Stimulated activated CD4-positive, alpha-beta T cell treated with anti-CD3 and anti-CD28 coated beads, Interleukin-1b, Interleukin-23, amount 100 ng/mL, for 1 hour (primary cell): ENCODE results near the gene SPATC1L.
"Not testable (repeated sequence)": the region's sequence is repeated elsewhere in the genome, so short reads cannot be mapped to it uniquely, and the experiment has no call there.

Source experiments
- DNase-seq, 2 donors: peaks; one replicate each; pipeline ENCODE4 v3.0.0-alpha.2; 2020; ENCODE audit warnings: low read depth in 2 of 2

The SPATC1L gene

DNA sequence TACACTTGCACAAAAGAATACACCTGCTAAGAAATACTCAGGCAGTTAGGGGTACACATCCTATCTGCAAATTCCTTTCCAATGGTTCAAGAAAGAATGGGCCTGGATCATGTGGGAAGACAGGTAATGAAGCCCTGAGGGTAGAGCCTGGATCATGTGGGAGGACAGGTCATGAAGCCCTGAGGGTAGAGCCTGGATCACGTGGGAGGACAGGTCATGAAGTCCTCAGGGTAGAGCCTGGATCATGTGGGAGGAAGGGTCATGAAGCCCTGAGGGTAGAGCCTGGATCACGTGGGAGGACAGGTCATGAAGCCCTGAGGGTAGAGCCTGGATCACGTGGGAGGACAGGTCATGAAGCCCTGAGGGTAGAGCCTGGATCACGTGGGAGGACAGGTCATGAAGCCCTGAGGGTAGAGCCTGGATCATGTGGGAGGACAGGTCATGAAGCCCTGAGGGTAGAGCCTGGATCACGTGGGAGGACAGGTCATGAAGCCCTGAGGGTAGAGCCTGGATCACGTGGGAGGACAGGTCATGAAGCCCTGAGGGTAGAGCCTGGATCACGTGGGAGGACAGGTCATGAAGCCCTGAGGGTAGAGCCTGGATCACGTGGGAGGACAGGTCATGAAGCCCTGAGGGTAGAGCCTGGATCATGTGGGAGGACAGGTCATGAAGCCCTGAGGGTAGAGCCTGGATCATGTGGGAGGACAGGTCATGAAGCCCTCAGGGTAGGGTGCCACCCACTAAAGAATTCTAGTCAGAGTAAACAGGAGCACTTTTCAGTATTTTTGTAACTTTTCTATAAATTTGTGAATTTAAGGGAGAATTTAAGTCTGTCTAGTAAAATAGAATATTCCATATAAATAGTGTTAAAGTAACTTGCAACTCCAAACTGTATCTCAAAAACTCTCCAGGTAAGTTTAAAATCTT is 16.9 kb upstream of the SPATC1L start:
- not testable (repeated sequence) for DNase-seq

DNA sequence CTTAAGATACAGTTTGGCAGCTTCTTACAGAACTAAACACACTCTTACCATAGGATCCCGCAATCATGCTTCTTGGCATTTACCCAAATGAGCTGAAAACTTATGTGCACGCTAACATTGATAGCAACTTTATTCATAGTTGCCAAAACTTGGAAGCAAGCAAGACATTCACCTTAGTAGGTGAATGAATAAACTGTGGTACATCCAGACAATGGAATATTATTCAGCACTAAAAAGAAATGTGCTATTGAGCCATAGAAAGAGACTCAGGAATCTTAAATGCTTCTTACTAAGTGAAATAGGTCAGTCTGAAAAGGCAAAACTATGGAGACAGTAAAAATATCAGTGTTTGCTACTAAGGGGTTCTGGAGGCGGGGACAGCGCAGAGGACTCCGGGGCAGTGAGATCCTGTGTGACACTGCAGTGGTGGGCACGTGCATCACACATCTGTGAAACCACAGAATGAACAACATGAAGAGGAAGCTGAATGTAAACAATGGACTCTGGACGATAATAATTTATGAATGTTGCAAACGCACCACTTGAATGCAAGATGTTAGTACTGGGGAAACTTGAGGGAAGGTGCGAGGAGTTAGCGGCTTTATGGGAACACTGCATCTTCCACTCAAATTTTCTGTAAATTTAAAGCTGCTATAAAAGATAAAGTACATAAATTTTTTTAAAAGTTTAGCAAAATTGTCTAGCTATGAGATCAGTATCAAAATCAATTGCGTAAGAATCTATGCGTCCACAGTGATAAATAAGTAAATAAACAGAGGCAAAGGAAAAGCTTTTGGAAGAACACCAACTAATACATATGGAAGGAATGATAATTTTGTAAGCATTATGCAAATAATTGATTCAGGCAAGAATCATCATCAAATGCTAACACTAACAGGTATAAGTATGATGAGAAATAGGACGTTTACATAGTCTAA is 15.4 kb upstream of the SPATC1L start:
- no peak for DNase-seq

DNA sequence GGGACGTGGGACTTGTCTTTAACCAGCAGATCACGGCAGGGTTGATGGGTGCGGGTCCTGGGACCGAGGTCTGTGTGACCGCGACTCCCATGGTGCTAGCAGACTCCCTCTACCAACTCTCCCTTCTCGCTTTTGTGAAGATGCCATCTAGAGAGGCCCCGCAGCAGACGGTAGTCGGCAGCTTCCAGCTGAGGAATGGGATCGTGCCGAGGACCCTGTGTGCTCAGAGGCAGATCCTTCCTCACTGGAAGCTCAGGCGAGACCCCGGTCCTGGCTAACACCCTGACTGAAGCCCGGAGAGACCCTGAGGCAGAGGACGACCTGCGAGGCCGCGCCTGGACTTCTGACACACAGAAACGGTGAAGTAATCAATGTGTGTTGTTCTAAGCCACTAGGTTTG is 12.5 kb upstream of the SPATC1L start:
- no peak for DNase-seq

DNA sequence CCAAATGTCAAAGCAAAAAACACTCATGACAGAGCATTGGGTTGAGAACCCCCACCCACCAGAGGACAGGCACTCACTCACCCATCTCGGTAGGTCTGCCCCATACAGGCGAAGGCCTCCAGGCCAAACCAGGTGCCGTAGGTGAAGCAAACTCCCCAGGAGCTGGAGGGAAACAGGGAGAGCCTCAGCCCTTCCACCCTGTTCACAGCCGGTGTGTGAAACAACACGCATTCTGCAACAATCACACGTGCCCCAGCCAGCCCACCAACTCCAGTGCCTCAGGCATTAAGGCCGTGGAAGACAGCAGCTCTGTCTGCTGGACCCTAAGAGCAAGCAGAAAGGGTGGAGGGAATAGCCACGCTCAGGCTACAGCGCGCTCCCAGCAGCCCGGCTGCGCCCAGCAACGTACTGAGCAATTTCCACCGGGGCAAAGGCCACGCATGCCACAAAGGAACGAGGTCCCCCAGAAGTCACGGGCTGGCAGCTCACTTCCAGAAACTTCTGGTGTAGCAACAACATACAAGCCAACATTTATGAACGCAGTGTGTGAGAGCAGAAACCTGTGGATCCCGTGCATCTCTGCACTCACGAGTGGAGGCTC is 11.4 kb upstream of the SPATC1L start:
- no peak for DNase-seq

DNA sequence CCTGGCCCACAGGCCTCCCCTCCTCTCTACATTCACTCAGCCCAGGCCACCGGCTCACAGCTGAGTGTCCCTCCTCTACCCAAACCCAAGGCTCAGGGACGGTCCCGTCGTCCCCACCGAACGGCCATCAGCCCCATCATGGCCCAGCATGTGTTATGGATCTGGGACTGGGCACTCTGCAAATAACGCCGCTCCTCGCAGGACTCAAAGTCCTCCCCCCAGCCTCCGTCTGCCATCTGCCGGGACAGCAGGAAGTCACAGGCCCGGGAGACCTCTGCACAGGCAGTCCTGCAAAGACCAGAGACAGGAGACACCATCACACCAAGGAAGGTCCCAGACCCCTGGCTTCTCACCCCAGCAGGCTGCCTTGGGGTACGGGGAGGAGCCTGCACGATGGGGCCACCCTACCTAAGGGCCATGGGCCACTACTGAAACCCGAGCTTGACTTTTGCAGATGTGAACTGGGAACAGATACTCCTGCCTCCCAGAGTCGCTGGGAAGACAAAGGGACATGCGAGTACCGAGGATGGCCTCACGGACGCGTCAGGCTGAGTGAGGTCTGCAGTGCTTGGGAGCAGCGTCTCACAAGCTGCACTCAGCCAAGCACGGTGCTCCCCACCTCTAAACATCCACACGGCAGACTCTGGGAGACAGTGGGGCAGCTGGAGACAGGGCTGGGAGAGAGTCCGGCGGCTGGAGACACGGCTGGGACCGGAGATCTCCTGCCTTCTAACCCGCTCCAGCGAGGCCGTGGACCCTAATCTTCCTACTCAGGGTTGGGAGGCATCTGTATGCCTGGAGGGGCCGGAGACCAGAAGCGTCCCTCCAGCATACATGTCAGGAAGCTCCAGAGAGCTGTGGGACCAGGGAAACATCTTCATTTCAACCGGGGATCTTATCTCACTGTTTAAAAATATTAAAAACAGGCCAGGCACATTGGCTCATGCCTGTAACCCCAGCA is 10.4 kb upstream of the SPATC1L start:
- no peak for DNase-seq

DNA sequence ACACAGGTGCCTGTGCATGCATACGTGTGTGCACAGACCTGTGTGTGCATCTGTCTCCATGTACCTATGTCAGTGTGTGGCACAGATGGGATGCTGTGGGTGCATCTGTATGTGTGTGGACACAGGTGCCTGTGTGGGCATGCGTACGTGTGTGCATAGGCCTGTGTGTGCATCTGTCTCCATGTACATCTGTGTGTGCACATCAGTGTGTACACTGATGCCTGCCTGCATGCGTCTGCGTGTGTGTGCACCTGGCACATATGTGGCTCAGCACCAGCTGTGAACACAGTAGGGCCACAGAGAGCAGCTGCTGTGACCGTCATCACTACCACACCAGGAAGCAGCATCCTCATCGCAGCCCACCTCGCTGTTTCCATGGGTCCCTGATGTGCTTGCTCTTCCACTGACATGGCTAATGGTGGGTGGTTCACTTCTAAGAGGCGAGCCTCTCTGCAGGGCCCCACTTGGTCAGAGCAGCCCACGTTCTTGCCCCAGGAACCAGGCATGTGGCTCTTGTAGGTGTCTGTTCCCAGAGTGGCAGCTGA is 9.6 kb upstream of the SPATC1L start:
- no peak for DNase-seq

DNA sequence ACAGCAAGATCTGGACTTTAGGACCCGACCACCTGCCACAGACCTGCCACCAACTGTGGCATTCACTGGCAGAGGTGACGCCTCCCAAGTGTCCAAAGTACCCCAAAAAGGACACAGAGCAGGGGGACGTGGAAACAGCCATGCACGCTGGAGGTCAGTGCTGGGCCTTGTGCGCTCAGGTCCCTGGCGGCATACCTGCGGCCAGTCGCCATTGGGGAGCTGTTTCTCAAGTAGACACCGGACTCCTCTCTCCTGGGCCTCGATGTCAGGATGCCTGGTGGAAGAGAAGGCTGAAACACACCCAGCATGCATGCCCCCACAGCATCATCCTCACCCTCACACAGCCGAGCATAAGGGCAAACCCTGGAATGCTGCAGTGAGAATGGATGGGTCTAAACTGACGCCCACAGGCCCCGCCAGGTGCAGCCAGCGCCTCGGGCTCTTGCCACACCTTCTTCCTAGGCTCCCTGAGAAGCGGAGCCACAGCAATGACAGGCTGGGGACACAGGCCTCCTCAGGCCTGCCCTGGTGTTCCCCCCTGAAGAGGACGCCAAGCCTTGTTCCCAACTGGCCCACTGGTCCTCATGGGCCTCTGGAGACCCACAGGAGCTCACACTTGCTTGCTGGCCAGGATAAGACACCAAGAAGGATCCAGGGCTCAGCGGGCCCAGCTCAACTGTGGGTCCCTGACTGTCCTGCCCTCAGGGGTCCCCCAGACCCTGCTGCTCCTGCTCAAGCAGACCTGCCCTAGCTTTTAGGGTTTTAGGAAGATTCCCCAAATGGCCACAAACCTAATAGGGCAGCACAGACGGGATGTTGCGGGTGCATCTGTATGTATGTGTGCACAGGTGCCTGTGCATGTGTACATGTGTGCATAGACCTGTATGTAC is 7.7 kb upstream of the SPATC1L start:
- no peak for DNase-seq

DNA sequence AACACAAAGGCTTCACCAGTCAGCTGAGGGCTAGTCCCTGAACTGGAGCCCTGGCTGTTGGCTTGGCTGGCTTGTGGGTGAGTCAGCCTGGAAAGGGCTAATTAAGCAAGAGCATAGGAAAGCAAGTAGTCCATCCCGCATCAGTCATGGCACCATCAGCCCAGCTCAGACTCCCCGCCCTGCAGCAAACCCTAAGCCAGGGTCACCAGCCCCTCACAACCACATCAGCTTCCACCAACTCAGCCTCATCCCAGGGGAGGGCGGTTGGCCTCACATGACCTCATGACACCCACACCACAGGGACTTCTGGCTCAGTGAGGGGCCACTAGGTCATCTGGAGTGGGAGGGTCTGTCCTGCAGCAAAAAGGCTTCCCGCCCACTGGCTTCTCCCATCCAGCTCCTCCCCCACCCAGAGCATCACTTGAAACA is 7.0 kb upstream of the SPATC1L start:
- no peak for DNase-seq

DNA sequence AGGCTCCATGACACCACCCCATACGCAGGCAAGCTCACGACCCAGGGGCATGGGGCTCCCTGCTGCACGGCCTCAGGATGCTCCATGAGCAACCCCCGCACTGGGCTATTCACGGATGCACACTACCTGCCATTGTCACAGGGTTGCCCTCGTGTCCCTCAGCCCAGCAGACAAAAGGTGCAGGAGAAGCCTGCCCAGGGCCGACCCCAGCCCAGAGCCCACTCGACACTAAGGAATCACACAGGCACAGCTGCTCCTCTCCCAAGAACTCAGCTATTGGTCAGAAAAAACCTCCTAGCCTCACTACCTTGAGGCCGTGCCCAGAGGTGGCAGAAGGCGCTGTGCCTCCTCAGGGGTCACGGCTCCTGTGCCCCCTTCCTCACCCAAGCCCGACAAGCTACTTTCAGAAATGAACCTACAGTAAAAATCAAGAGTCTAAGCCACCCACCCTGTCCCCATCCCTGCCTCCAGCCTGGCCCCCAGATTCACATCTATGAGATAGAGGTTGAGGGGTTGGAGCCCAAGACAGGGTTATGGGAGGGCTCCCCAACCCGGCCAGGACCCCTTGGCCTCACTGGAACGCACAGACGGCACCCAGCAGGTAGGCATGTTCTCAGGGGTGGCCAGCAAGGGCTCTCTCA is 6.4 kb upstream of the SPATC1L start:
- DNase-seq, result no peak

DNA sequence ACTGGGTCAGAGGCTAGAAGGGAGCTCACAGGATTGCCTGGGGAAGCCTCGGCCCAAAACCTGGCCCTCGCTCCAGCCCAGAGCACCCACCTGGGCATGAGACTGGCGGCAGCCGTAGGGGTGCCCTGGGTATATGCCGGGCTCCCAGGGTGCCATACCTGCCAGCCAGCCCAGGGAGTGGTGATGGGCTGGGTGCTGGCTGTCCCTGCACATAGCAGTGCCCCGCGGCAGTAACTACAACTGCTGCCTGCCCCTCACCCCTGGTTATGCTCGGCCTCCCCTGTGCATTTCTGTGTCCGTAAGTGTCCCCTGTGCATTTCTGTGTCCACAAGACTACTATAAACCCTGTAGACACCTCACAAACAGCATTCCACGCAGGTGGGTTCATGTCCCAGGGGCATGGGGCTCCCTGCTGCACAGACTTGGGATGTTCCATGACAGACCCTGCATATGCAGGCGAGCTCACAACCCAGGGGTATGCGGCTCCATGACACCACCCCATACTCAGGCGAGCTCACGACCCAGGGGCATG is 5.8 kb upstream of the SPATC1L start:
- no peak for DNase-seq

DNA sequence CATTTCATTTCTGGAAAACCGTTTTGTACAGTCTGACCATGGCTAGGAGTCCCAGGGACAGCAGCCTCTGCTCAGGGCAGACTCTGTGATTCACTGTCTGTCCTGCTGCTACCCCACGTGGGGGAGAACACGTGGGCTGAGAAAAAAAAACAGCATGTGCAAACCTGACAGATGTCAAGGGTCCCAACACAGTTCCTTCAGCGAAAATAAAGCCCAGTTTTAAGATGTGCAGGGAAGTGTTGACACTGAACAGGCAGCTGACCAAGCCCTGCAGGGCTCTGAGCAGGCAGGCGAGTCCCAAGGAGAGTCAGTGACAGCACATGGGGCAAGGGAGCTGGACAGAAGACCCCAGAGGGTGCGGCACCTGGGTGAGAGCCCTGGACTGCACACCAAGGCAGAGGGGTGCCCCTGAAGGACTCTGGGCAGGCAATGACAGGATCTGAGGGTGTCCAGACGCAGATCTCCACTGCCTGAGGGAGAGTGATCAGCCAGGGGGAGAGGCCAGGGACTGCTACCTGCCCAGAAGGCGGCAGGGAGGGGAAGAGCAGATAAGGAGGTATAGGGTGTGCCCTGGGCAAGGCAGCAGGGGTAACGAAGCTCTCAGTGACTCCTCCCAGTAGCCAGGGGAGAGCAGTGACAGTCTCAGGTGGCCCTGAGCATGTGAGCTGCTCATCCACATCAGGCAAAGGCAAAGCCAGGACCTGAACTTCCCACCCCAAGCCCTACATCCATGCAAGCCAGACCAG is 5.1 kb upstream of the SPATC1L start:
- no peak for DNase-seq

DNA sequence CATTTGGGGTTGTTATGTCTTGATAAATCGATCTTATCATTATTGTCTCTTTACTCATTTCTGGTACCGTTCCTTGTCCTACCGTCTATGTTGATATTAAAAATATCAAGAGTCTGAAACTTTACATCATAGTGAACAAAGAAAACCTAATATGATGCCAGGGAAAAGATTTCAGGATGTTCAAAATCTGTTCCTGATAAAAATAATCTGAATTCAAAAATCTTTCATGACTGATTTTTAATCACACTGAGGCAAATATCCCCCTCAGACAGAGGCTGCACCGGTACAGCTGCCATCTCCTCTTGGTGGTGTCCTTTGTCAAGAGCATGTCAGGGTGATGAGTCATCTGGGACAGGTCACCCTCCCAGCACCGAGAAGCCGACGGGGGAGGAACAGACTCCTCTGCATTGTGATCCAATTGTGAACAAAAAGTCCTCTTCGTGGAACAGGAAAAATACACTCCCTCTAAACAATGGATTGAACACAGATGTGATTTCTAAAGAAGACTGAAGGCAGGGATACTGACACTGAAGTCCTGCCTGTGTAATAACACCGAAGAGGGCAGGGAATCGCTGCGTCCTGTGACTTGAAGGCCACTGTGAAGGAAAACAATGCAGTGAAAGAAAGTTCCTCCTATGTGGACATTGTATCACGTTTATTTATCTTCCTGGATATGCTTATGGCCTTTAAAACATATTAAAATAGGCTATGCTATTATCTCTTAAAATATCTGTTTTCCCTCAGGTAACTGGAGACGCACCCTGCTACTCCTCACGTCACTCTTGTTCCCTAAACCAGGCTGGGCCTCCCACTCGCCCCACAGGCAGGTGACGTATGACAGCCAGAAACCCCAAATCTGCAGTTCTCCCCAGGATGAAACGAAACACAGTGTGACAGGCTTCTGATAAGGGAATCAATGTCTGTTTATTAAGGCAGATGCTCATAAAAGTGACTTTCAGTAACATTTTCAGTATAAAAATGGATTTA is 4.3 kb upstream of the SPATC1L start:
- no peak for DNase-seq

DNA sequence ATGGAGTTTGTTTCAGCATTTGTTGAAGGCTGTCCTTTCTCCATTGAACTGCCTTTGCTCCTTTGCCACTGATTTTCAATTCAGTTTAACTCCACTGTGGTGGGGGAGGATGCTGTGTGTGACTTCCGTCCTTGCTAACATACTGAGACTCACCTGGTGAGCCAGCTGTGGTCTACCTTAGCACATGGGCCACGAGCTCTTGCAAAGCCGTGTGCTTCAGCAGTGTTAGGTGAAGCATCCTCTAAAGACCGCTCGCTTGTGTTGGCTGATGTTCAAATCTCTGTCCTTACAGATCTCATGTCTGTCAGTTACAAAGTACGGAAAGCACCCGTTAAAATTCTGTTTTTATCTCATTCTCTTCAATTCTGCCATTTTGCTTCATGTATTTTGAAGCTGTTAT is 3.6 kb upstream of the SPATC1L start:
- no peak for DNase-seq

DNA sequence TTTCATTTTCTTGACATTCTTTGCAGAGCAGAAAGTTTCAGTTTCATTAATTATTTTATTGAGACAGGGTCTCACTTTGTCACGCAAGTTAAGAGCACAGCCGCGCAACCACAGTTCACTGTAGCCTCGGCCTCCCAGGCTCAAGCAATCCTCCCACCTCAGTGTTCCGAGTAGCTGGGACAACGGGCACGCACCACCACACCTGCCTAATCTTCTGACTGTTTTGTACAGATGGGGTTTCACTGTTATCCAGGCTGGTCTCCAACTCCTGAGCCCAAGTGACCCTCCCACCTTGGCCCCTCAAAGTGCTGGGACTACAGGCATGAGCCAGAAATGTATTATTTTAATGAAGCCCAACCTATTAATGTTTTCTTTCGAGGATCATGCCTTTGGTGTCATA is 3.0 kb upstream of the SPATC1L start:
- DNase-seq, result no peak

DNA sequence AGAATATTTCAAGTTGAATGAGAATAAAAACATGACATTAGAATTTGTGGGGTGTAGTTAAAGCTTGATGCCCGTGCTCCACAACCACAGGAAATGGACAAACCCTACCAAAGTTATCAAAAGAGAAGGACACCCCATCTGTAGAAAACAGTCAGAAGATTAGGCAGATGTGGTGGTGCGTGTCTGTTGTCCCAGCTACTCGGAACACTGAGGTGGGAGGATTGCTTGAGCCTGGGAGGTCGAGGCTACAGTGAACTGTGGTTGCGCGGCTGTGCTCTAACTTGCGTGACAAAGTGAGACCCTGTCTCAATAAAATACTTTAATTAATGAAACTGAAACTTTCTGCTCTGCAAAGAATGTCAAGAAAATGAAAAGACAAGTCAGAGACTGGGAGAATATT is 1.5 kb upstream of the SPATC1L start:
- no peak for DNase-seq

DNA sequence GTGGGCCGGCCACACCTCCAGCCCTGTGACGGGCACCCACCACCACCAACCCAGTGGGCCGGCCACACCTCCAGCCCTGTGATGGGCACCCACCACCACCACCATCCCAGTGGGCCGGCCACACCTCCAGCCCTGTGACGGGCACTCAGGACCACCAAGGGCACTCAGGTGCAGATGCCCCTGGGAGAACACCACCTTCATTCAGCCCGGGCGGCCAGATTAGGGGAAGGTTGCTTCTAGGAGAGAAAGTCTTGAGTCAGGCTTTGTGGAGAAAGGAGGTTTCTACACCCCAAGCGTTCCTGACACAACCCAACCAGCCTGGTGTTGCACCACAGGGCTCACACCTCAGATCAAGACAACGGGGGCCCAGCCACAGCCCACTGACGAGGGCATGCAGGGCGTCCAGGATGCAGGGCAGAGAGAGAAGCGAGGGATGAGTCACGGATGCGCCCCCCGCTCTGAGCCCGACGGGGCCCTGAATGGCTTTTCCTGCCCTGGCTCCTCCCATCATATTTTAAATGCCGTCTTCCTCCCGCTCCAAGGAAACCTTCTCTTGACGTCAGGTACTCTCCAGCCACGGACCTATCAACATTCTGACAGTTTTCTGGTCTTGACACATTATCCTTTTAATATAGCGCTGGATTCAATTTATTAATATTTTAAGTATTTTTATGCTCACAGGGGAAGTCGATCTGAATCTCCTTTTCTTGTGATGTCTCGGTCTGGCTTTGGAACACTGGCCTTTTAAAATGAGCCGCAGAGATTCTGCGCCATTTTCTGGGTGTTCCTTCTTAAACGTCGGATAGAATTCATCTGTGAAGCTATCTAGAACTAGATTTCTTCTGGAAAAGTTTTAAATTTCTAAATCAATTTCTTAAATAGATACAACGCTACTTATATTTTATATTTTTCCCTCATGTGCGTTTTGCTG is 631 bp upstream of the SPATC1L start:
- peak in 1 of 2 donors; percentile 33 for DNase-seq
